Activated CD8-positive, alpha-beta T cell treated with anti-CD3 and anti-CD28 coated beads, Interleukin-2, amount 10 ng/mL, durations not matched to agents 7 days and 5 days (primary cell): Measurements from ENCODE around the gene MYOF. TPM values are rescaled to one million over a fixed set of nuclear protein-coding genes. Genes with fewer than 3 reads are reported as not detected.
"Not testable (repeated sequence)": the region's sequence is repeated elsewhere in the genome, so short reads cannot be mapped to it uniquely, and the experiment has no call there.

Experiments
- ATAC-seq: fragments of 150-1000 bp; cut with Tn5 transposase; one replicate; pipeline ENCODE4 v1.10.0; 2021; ENCODE audit warnings: moderate library complexity
- CTCF ChIA-PET: fragments of 350-600 bp; sonication (Branson Sonifier 250); formaldehyde crosslinking; loops from one replicate; lab custom pipeline; 2021; ENCODE audit warnings: antibody characterized with exemption; lab: Charles Lee
- POLR2A ChIA-PET: fragments of 350-600 bp; sonication (Branson Sonifier 250); formaldehyde crosslinking; loops from one replicate; lab custom pipeline; 2021; ENCODE audit warnings: antibody characterized with exemption; lab: Charles Lee
- DNase-seq: peaks from one replicate; pipeline ENCODE4 v3.0.0-alpha.2; 2020
- H3K27ac Mint-ChIP-seq: one replicate; pipeline ENCODE4 v1.8.0; 2021; ENCODE audit warnings: mild to moderate bottlenecking, mixed read lengths
- H3K27me3 Mint-ChIP-seq: one replicate; pipeline ENCODE4 v1.8.0; 2021; ENCODE audit warnings: low read depth, mixed read lengths
- H3K36me3 Mint-ChIP-seq: one replicate; pipeline ENCODE4 v1.8.0; 2021; ENCODE audit warnings: low read depth, mixed read lengths
- H3K4me1 Mint-ChIP-seq: one replicate; pipeline ENCODE4 v1.8.0; 2021; ENCODE audit warnings: low read depth, mixed read lengths
- H3K4me3 Mint-ChIP-seq: one replicate; pipeline ENCODE4 v1.8.0; 2021; ENCODE audit warnings: mild to moderate bottlenecking, mixed read lengths
- H3K9me3 Mint-ChIP-seq: one replicate; pipeline ENCODE4 v1.8.0; 2022; ENCODE audit warnings: mixed read lengths; ENCODE audit not compliant: insufficient read depth
- total RNA-seq, 2 experiments: library from RNA; stranded (reverse); gene quantifications; one replicate each; pipeline ENCODE4 v1.2.3, GENCODE V29; 2021

The MYOF gene
- total RNA-seq, 2 experiments from 2014 or later, result 0.37 to 0.39 TPM

DNA sequence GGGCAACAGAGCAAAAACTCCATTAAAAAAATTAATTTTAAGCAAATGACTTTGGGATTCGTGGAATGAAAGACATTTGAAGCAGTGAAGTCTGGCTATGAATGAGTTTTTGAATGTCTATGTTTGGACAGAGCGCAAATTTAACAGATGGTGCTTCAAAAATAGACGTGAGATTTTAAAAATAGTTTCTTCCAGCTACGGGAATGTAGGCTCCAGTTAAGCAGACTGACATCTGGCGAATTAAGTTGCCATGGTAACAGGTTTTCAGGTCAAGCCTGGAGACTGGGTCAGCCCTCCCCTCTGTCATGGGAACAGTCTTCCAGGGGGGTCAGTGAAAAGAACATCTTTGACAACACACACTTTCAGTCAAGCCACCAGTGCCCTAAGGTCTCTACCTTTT lies 62.0 kb downstream of the MYOF start:
- Mint-ChIP-seq H3K27me3 (no peaks in the 10 kb centered on the region), H3K27ac (no peak overlapping the region), H3K4me1 (peaks cover 9% of the 10 kb centered on the region), H3K9me3 (no peaks in the 10 kb centered on the region), H3K36me3 (peaks cover 2% of the 10 kb centered on the region), H3K4me3 (no peak overlapping the region)
- ChIA-PET POLR2A (no interaction called here), CTCF (interaction anchor here (1.4 kb wide), 1 partner anchor 44 kb away, joined by 4 read pairs; no protein-coding TSS in a partner anchor)
- ATAC-seq (no peak), DNase-seq (no peak)

DNA sequence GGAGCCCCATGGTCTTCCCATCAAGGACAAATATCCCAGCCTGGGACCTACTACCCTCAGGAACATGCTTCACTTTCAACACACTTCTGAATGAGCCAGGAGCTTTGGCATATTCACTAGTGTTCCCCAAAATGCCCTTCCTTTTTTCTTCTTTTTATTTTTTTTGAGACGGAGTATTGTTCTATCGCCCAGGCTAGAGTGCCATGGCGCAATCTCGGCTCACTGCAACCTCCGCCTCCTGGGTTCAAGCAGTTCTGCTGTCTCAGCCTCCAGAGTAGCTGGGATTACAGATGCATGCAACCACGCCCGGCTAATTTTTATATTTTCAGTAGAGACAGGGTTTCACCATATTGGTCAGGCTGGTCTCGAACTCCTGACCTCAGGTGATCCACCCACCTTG lies 63.1 kb downstream of the MYOF start:
- CTCF ChIA-PET, result interaction anchor here (1.1 kb wide), 2 partner anchors 43 to 63 kb away, joined by 4 to 5 read pairs; partner anchors contain the start of gene MYOF
- H3K27ac Mint-ChIP-seq, POLR2A ChIA-PET, H3K36me3 Mint-ChIP-seq, DNase-seq, H3K27me3 Mint-ChIP-seq, H3K4me3 Mint-ChIP-seq, H3K9me3 Mint-ChIP-seq, ATAC-seq: not testable (repeated sequence)
- H3K4me1 Mint-ChIP-seq, result peaks cover 13% of the 10 kb centered on the region

DNA sequence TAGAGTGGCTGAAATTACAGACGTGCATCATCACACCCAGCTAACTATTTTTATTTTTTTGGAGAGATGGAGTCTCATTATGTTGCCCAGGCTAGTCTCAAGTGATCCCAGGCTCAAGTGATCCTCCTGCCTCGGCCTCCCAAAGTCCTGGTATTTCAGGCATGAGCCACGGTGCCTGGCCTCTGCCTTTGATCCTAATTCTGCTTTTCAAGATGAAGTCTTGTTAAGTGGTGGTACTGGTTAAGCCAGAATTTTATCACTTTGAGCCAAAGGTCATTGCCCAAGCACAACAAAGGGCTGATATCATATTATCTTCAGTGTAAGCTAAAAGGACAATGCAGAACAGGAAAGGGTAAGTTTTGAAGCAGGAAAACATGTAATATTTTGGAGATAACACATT lies 64.2 kb downstream of the MYOF start:
- no peak for DNase-seq
- H3K36me3 Mint-ChIP-seq, result peaks cover 2% of the 10 kb centered on the region
- no peak overlapping the region for H3K4me3 Mint-ChIP-seq
- no peaks in the 10 kb centered on the region for H3K27me3 Mint-ChIP-seq
- no peaks in the 10 kb centered on the region for H3K9me3 Mint-ChIP-seq
- ChIA-PET POLR2A (interaction anchor here (0.6 to 0.7 kb wide), 2 partner anchors 11 to 85 kb away, joined by 3 read pairs; no protein-coding TSS in a partner anchor), CTCF (interaction anchor here (1.1 kb wide), 1 partner anchor 42 kb away, joined by 4 read pairs; no protein-coding TSS in a partner anchor)
- ATAC-seq, result no peak
- no peak overlapping the region for H3K27ac Mint-ChIP-seq
- H3K4me1 Mint-ChIP-seq, result peaks cover 24% of the 10 kb centered on the region

DNA sequence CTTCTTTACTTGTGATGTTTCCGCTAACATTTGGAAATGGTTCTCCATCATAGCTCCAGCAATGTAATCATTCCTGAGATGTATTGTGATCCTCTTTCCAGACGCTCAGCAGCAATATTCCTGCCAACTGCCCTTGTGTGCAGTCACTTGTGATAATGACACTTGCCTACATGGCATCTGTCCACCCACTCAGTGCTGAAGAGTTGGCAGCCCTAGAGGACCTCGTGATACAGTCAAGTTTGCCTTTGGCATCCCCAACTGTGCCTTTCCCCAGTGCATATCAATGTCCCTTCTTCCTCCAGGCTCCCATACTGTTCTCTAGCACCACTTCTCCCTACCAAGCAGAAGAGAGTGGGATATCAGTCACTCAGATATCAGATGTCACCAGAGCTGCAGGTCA lies 64.9 kb downstream of the MYOF start:
- no peak for ATAC-seq
- Mint-ChIP-seq H3K4me3 (no peak overlapping the region), H3K36me3 (peaks cover 5% of the 10 kb centered on the region), H3K9me3 (no peaks in the 10 kb centered on the region), H3K27me3 (no peaks in the 10 kb centered on the region), H3K4me1 (peaks cover 30% of the 10 kb centered on the region), H3K27ac (no peak overlapping the region)
- CTCF ChIA-PET, result interaction anchor here (1.1 kb wide), 1 partner anchor 41 kb away, joined by 3 read pairs; no protein-coding TSS in a partner anchor
- no peak for DNase-seq
- POLR2A ChIA-PET, result interaction anchor here (0.7 kb wide), 1 partner anchor 12 kb away, joined by 3 read pairs; no protein-coding TSS in a partner anchor

DNA sequence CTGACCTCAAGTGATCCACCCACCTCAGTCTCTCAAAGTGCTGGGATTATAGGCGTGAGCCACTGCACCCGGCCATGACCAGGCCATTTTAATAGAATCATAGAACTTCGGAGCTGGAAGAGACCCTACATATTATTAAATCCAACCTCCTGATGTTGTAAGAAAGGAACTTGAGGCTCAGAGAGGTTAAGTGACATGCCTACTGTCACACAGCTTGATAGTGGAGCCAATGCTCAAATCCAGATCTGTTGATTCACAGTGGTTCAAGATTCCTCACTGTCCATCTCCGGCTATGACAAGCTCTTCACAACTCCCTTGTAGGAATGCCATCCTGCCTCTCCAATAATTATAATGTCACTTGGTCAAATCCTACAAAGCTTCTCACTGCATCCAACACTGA lies 65.3 kb downstream of the MYOF start:
- no peak for ATAC-seq
- CTCF ChIA-PET, result interaction anchor here (1.1 kb wide), 1 partner anchor 40 kb away, joined by 3 read pairs; no protein-coding TSS in a partner anchor
- POLR2A ChIA-PET, result no interaction called here
- no peaks in the 10 kb centered on the region for H3K27me3 Mint-ChIP-seq
- no peak overlapping the region for H3K4me3 Mint-ChIP-seq
- H3K9me3 Mint-ChIP-seq, result no peaks in the 10 kb centered on the region
- H3K4me1 Mint-ChIP-seq, result peaks cover 35% of the 10 kb centered on the region
- peaks cover 5% of the 10 kb centered on the region for H3K36me3 Mint-ChIP-seq
- H3K27ac Mint-ChIP-seq, result no peak overlapping the region
- no peak for DNase-seq

DNA sequence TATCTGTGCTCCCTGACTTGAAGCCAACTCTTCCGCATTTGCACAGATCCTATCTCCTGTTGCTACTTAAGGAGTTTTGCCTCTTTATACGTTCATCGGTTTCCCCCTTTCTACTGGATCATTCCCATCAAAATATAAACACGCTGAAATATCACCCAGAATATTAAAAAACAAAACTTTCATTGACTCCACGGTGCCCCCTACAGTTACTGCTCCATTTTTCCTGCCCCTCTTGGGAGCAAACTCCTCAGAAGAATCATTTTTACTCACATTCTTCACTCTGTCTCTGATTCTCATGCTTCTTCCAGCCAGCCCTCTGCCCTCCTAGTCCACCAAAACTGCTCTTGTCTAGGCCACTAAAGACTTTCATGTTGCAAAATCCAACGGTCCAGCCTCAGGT lies 66.4 kb downstream of the MYOF start:
- H3K27ac Mint-ChIP-seq, result peak overlapping the region; percentile 63
- POLR2A ChIA-PET, result no interaction called here

DNA sequence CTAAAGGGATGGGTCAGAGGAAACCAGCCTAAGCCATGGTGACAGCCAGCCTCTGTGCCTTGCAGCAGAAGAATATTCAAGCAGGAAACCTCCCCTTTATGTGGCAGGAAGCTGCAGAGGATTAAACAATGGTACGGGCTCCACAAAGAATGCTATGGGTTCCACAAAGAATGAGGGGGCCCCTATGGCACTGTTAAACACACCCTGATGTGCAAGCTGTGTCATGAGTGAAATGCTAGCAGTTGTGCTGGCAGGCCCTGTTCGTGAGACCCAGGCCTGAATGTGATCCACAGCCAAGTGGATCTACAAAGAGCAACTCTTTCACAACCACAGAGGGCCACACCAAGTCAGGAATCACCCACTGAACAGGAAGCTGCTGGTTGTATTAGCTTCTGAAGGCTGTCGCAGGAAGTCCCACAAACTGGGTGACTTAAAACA lies 68.9 kb downstream of the MYOF start:
- ATAC-seq (peak; percentile 87), DNase-seq (peak; percentile 70)
- peaks cover 5% of the 10 kb centered on the region for H3K36me3 Mint-ChIP-seq
- peak overlapping the region; percentile 95 for H3K27ac Mint-ChIP-seq
- ChIA-PET POLR2A (interaction anchor here (0.6 to 1.0 kb wide), 4 partner anchors 8 to 69 kb away, joined by 3 to 6 read pairs (median 4); partner anchors contain the start of gene MYOF), CTCF (interaction anchor here (1.0 to 6.3 kb wide), 4 partner anchors 33 to 69 kb away, joined by 3 to 36 read pairs (median 12); partner anchors contain the start of gene MYOF)
- no peaks in the 10 kb centered on the region for H3K27me3 Mint-ChIP-seq
- H3K4me1 Mint-ChIP-seq, result peaks cover 55% of the 10 kb centered on the region
- H3K4me3 Mint-ChIP-seq, result peak overlapping the region; percentile 20
- H3K9me3 Mint-ChIP-seq, result no peaks in the 10 kb centered on the region

More for the DNA sequence above, 66.4 kb downstream of the MYOF start:
- Mint-ChIP-seq H3K4me3 (no peak overlapping the region), H3K4me1 (peaks cover 43% of the 10 kb centered on the region), H3K27me3 (no peaks in the 10 kb centered on the region), H3K36me3 (peaks cover 5% of the 10 kb centered on the region), H3K9me3 (no peaks in the 10 kb centered on the region)
- no peak for ATAC-seq
- CTCF ChIA-PET, result no interaction called here
- no peak for DNase-seq

DNA sequence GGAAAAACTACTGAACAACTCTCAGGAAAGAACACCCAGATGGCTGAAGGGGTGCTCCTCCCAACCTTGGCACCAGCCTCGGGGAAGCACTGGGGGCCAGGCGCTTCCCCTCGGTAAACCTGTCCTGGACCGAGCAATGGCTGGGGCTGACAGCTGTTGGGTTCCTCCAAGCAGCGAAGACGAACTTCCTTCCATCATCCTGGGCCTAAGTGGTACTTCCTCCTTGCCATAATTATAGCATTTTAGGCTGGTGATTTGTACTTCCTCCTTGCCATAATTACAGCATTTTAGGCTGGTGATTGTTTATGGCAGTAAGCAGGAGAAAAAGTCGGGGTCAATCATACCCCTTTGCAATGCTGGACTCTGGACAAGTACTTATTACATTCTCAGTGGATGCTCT lies 69.3 kb downstream of the MYOF start:
- Mint-ChIP-seq H3K36me3 (peaks cover 5% of the 10 kb centered on the region), H3K4me3 (peak overlapping the region; percentile 6), H3K27ac (peak overlapping the region; percentile 95), H3K9me3 (no peaks in the 10 kb centered on the region), H3K27me3 (no peaks in the 10 kb centered on the region), H3K4me1 (peaks cover 55% of the 10 kb centered on the region)
- CTCF ChIA-PET, result interaction anchor here (1.0 to 6.3 kb wide), 5 partner anchors 33 to 70 kb away, joined by 3 to 36 read pairs (median 21); partner anchors contain the start of gene MYOF
- ATAC-seq, result peak; percentile 35
- POLR2A ChIA-PET, result interaction anchor here (1.0 kb wide), 2 partner anchors 8 to 25 kb away, joined by 4 to 6 read pairs; no protein-coding TSS in a partner anchor
- DNase-seq, result no peak

DNA sequence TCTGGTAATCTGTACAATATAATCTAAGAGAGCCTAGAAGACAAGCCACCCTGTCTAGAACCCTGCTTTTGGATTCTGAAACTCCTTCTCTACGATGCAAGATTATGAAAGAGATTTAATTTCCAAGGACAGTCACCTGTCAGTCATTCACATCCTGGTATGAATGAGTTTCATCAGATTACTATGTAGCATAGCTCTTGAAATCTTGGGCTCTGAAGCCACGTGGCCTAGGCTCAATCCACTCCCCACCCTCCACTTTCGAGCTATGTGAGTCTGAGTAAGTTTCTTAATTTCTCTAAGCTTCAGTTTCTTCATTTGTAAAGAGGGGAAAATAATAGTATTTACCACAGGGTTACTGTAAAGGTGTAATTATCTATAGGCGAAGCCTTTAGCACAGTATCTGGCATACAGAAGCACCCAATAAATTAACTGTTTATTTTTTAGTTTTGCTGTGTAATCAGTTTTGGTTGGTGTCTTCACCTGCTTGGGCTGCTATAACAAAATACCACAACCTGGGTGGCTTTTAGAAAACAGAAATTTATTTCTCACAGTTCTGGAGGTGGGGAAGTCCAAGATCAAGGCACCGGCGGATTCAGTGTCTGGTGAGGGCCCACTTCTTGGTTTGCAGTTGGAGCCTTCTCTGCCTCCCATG lies 71.3 kb downstream of the MYOF start:
- Mint-ChIP-seq H3K4me1 (peaks cover 53% of the 10 kb centered on the region), H3K27ac (no peak overlapping the region), H3K36me3 (peaks cover 5% of the 10 kb centered on the region), H3K27me3 (no peaks in the 10 kb centered on the region), H3K9me3 (no peaks in the 10 kb centered on the region), H3K4me3 (no peak overlapping the region)
- POLR2A ChIA-PET, result interaction anchor here (0.6 kb wide), 1 partner anchor 25 kb away, joined by 3 read pairs; no protein-coding TSS in a partner anchor
- ATAC-seq, result no peak
- CTCF ChIA-PET, result interaction anchor here (0.6 to 6.3 kb wide), 4 partner anchors 30 to 71 kb away, joined by 3 to 36 read pairs (median 12); partner anchors contain the start of gene MYOF
- no peak for DNase-seq

DNA sequence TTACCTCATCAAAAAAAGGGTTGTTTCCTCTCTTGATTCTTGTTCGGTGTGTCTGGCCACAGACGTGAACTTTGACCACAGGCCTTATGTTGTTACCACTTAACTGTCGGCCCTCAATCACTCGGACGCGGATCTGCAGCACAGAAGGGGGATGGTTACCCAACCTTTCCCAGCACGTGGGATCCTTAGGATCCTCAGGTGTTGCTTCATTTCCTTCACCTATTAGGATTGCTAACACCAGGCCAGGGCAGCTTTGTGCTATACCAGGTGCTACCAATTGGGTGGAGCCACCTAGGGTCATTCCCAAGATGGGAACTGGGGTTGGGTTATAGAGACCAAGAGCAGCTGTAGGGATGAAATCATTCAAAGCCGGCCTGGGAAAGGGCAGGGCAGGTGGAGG lies 73.4 kb downstream of the MYOF start:
- Mint-ChIP-seq H3K27ac (no peak overlapping the region), H3K4me1 (peaks cover 40% of the 10 kb centered on the region), H3K9me3 (no peaks in the 10 kb centered on the region), H3K4me3 (no peak overlapping the region), H3K36me3 (peaks cover 2% of the 10 kb centered on the region), H3K27me3 (no peaks in the 10 kb centered on the region)
- CTCF ChIA-PET, result interaction anchor here (1.1 to 6.3 kb wide), 2 partner anchors 74 to 566 kb away, joined by 3 to 36 read pairs; partner anchors contain the start of gene MYOF
- ATAC-seq (no peak), DNase-seq (no peak)
- POLR2A ChIA-PET, result no interaction called here

DNA sequence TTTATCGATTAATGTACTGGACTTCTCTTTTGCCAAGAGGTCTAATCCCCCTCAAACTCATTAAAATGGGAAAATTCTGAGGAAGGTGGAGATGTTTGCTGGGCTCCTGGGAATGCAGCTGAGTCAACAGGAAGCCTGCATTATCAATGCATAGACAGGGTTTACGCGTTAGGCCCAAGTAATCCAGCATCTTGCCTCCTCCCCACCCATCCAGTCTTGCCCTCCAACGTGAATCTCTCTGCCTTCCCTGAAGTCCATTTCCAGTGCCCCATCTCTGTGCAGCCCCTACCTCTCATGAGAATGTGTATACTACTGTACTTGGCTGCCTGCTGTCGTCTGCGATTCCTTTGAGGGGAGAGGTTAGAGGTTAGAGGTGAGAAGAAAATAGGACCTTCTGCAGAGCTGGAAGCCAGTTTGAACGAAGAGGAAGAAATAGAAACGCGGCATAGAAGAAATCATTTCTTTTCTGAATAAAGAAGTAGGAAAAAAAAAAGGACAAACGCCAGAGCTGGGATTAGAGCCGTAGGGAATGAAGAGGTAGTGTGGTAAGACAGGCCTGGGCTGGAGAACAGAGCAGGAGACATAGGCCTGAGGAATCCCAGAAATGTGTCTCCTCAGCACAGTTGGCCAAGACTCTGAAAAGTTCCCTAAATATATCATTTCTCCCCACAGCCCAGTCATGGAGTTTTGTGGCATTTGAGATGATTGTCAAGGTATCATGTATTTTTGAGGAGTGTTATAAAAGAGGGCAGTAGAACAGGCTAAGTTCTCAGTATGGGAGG lies 75.6 kb downstream of the MYOF start:
- ChIA-PET POLR2A (no interaction called here), CTCF (interaction anchor here (1.0 kb wide), 1 partner anchor 76 kb away, joined by 3 read pairs; the partner anchor contains the start of gene MYOF)
- peaks cover 17% of the 10 kb centered on the region for H3K4me1 Mint-ChIP-seq
- H3K9me3 Mint-ChIP-seq, result no peaks in the 10 kb centered on the region
- H3K36me3 Mint-ChIP-seq, result no peaks in the 10 kb centered on the region
- ATAC-seq, result no peak
- H3K27me3 Mint-ChIP-seq, result no peaks in the 10 kb centered on the region
- H3K27ac Mint-ChIP-seq, result no peak overlapping the region
- no peak overlapping the region for H3K4me3 Mint-ChIP-seq
- DNase-seq, result no peak
